Activated CD4-positive, alpha-beta T cell treated with anti-CD3 and anti-CD28 coated beads, Interleukin-2, amount 50 U/mL, for 1 hour (primary cell): ENCODE measurements around the gene SRSF3.

Experiments used
- DNase-seq: peaks from one replicate; pipeline ENCODE4 v3.0.0-alpha.2; 2020

Gene SRSF3

DNA sequence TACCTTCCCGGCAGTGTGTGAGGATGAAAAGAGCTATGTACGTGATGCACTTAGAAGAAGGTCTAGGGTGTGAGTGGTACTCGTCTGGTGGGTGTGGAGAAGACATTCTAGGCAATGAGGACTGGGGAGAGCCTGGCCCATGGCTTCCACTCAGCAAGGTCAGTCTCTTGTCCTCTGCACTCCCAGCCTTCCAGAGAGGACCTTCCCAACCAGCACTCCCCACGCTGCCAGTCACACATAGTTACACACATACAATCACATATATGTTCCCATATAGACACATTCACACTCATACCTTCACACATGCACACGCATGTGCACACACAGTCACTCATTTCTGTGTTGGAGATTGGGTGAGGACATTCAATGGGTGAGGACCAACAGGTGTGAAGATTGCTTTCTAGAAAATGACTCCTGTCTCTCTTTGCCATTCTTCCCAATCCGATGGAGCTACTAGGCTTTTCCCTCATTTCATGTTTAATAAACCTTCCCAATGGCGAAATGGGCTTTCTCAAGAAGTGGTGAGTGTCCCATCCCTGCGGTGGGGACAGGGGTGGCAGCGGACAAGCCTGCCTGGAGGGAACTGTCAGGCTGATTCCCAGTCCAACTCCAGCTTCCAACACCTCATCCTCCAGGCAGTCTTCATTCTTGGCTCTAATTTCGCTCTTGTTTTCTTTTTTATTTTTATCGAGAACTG, 30.4 kb downstream of the SRSF3 start:
- DNase-seq = no peak

DNA sequence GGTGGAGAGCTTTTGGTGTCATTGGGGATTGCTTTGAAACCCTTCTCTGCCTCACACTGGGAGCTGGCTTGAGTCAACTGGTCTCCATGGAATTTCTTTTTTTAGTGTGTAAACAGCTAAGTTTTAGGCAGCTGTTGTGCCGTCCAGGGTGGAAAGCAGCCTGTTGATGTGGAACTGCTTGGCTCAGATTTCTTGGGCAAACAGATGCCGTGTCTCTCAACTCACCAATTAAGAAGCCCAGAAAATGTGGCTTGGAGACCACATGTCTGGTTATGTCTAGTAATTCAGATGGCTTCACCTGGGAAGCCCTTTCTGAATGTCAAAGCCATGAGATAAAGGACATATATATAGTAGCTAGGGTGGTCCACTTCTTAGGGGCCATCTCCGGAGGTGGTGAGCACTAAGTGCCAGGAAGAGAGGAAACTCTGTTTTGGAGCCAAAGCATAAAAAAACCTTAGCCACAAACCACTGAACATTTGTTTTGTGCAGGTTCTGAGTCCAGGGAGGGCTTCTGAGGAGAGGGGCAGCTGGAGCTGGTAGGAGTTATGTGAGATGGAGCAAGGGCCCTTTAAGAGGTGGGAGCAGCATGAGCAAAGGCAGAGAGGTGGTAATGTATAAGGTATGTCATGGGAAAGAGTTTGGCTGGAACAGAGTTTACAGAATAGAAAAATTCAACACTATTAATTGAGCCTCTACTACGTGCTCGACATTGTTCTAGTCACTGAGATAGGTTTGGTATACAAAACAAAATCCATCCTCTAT, 31.2 kb downstream of the SRSF3 start:
- no peak for DNase-seq

DNA sequence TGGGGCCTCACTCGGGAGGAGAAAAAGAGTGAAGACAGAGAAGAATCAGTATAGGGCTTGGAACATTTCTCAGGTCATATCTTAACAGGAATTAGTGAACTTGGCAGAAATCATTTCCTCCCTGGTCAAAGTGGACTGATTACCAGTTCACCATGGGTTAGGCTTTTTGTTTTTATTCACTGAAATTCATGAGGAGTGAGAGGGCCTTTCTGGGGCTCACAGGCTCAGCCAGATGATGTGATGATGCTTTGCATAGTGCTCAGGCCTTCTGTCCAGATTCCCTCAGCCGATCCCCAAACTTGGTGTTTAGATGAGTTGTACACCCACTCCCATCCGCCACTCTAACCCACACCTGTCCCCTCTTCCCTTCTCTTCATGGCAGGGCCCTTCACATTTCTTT, 32.5 kb downstream of the SRSF3 start:
- no peak for DNase-seq

DNA sequence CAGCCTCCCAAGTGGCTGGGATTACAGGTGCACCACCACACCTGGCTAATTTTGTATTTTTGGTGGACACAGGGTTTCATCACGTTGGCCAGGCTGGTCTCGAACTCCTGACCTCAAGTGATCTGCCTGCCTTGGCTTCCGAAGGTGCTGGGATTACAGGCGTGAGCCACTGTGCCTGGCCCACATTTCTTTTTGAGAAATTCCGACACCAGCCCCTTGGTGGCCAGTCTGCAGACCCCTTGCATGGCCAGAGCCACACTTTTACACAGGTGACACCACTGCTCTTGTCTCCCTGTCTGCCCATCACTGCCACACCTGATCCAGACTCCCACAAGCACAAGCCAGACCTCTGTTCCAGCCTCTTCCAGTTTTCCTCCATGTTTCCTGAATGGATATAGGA, 33.0 kb downstream of the SRSF3 start:
- DNase-seq = no peak

DNA sequence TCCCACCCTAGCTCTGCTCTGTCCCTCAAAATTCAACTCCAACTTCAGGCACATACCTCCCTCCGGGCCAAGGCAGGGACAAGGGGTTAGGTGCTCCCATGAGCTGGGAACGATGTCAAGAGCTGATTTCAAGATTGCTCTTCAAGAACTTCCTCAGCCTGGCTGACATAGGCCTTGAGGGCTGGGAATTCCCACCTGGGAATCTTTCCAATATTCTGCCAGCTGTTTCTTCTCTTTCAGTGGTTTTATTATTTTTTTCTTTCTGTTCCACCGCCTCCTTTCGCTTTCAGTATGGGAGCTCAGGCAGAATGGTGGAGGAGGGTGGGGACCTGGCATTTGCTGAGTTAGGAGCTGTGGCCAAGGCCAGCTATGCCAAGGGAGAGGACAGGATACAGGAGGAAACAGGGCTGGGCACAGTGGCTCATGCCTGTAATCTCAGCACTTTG, 33.7 kb downstream of the SRSF3 start:
- DNase-seq = no peak

DNA sequence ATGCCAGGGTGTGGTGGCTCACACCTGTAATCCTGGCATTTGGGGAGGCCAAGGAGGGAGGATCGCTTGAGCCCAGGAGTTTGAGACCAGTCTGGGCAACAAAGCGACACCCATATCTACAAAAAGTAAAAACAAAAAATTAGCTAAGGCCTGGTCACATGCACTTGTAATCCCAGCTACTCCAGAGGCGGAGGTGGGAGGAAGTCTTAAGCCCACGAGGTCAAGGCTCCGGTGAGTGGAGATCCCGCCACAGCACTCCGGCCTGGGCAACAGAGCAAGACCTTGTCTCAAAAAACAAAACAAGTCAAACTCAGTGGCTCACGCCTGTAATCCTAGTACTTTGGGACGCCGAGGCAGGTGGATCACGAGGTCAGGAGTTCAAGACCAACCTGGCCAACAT, 35.6 kb downstream of the SRSF3 start:
- no peak for DNase-seq

DNA sequence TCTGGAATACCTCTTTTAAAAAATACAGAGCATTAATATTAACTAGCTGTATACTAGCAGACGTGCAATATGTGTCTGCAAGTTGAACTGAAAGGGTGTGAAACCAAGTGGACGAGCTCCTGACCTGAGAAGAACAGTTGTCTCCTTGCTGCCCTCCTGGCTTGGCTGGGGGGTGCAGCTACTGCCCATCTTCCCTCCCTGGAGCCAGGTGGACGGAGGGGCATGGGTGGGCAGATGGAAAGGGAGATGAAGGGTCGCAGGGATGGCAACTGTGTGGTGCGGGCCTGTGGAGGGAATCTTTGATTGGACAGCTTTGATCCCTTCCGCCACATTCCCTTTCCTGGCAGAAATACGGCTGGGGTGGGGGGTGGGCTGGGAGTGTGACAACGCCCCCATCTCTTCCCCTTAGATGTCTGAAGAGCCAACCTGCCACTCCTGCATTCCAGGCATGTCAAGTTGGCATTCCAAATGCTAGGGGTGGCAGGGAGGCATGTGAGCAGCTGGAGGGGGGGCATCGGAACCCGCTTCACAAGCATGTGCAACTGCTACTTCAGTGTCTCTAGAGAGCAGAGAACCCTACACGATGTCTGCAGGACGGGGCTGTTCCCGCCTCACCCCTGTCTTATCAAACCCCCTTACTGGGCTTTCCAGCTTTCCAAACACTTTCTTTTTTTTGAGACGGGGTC, 37.3 kb downstream of the SRSF3 start:
- no peak for DNase-seq

DNA sequence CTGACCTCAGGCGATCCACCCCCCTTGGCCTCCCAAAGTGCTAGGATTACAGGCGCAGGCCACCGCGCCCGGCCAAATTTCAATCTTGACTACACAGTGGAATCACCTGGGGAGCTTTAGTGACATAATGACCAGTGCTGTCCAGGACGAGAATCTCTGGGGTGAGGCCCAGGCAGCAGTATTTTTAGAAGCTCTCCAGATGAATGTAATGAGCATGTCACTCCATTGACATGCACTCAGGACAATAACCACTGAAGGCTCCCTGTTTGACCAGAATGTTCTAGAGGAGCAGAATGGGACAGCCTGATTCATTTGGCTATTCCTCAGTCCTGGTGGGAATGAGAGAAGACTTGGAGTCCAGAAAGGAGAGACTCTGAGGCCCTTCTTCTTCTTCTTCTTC, 39.2 kb downstream of the SRSF3 start:
- no peak for DNase-seq

DNA sequence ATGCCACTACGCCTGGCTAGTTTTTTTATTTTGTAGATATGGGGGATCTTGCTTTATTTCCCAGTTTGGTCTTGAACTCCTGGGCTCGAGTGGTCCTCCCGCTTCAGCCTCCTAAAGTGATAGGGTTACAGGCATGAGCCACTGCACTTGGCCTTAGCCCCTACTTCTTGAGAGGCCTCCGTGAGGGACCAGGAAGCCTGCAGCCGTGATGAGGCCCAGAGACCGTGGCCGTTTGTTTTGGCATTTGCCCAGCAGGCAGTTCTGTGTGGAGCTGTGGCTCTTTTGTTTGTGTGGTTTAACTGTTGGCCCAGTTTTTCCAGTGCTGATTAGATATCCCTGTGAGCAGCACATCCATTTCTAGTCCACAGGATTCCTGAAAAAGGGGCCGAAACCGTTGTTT, 39.8 kb downstream of the SRSF3 start:
- no peak for DNase-seq

DNA sequence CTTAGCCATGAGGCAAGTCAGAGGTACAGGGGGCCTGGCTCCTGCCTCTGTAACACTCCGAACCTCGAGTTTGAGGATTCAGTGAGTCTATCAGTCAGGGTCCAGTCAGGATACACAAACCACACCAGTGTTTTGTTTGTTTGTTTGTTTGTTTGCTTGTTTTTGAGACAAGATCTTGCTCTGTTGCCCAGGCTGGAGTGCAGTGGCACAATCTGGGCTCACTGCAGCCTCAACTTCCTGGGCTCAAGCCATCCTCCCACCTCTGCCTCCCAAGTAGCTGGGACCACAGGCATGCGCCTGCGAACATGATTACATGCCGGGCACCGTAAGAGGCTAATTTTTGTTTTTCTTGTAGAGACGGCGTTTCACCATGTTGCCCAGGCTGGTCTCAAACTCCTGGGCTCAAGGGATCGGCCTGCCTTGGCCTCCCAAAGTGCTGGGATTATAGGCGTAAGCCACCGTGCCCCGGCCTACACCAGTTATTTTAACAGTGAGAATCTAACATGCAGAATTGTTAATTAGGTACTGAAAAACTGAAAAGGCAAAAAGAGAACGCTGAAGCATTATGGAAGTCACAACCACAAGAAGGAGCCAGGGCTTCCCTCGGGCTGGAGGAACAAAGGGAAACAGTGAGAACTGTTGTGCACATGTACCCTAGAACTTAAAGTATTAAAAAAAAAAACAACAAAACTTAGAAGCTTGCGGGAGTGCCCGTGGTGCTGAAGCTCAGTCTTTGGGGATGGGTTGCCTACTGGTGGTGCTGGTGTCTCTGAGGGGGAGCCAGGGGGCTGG, 40.4 kb downstream of the SRSF3 start:
- DNase-seq = no peak

DNA sequence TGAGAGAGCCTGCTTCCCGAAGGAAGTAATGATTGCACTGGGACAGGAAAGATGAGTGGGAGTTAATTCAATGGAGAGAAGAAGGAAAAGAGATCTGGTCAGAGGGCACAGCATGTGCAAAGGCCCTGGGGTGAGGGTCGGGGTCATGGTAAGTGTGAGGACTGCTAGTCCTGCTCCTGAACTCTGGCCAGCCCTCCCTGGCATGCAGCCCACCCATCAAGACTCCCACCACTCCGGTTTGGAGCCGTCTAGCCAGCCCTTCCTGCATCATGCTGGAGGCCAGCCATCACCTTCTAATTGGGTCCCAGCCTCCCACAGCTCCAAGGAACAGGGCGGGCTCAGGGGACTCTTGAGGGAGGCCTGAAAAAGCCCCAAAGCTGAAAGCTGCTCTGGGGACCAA, 42.1 kb downstream of the SRSF3 start:
- DNase-seq = no peak

DNA sequence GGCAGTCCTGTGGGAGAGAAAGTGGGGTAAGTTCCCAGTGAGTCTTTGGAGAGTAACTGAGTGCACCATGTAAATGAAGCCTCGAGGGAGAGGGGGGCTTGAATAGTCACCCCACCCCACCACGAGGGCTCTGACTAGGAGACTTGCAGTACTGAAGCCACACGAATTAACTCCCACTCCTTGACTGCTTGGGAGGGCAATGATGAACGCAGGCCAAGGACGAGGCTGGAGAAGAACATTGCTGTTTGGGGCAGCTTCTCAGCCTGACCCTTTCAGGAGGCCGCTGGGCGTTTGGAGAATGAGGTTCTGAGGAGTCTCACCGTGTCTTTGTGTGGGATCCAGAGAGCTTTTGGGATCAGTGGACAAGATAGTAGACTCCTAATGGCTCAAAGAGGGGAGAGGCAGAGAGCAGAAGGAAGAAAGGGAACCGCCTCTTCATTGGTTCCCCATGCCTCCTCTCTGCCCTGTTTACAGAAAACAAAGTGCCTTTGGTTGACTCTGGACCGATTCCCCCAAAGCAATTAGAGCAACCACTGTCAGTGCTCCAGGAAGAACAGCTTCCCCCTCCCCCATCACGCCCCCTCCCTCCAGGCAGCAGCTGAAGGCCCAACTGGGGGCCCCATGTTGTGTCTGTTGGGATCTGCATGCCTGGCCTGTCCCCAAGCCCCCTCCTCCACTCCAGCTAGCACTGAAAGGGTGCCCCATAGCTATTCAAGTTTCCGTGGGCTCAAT, 42.7 kb downstream of the SRSF3 start:
- DNase-seq = no peak

DNA sequence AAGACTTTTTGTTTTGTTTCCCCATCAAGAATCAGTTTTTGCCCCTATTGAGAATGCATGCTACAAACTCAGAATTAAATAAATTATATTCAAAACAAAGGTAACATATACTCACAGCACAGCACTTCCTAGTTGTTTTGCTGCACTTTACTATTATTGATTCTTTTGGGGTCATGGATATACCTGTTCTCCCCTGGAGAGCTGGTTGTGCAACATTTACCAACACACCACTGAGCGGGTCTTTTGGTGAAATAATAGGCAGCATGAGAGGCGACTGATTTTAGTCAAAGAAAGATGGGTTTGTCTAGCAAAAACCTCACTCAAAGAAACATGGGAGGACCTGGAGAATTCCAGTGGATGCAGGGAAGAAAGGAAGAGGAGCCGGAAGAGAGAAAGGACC, 44.4 kb downstream of the SRSF3 start:
- DNase-seq = no peak

DNA sequence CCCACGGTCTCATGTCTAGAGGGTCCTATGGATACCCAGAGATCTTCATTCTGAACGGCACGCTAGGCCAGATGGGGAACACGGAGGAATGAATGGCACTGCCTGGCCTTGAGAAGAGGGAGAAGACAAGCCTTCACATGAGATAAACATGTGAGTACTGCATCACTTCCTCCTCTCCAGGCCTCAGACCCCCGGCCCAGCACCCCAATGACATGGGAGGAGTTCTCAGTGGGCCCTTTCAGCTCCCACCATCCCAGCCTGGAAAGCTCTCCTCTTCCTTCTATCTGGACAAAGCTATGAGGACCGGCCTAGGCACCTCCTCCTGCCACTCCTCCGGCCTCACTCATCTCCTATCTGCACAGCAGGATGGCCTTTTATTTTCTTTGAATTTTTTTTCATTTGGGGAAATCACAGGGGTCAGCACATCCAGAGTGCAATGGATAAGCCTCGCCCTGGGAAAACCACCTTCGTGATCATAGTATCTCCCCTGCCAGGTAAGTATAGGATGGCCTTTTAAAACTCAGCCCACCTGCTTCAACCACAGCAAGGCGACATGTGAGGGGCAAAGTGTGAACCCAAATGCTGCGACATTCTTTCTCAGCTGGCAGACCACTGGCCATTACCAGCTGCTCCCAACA, 45.1 kb downstream of the SRSF3 start:
- DNase-seq = no peak

DNA sequence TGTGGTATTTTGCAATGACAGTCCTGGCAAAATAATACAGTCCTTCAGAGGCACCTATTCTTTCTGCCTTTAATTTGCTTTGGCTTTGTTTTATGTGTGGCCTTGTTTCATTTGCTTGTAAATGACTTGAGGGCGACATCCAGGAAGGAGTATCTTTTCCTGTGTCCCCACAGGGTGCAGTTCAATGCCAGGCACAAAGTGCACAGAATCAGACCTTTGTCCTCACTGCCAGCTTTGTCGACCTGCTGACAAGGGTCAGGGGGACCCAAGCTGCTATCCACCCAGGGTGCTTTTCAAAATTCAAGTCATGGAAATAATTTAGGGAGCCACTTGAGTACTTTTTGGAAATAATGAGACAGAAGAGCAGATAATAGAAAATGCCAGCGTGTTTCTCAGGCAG, 47.4 kb downstream of the SRSF3 start:
- no peak for DNase-seq

DNA sequence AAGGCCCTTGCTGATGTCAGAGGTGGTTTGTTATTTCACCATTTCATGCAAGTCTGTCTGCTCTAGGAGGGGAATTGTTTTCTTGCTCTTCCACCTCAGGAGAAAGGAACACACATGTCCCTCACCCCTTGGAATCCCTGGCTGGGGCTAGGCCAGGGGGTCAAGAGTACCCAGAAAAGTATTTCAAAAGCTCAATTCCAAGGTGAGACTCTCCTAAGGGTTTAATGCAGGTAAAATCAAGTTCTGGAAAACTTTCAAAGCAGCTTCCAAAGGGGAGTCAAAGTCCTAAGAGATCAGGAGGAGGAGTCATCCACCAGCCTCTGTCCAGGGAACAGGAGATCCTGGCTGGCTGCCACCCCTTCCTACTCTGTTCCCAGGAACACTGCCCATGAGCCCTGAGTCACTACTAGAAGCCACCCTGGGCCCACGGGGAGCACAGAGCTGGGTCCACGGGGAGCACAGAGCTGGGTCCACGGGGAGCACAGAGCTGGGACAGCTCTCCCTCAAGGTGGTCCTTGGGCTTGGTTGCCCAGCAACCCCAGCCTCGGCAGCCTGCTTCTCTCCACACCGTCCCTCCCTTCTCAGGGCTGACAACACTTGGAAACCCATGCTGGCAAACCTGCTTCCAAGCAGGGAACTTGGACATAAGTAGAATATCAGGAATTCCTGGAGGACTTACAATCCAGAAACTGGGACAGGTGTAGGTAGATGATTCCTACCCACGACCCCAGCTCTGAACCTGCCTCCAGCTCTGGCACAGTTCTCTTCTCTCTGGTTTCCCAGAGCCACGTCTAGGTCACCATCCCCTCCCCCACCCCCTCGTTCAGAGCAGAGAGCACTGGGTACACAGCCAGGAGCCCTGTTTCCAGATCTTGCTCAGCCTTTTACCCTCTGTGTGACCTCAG, 49.0 kb downstream of the SRSF3 start:
- no peak for DNase-seq

DNA sequence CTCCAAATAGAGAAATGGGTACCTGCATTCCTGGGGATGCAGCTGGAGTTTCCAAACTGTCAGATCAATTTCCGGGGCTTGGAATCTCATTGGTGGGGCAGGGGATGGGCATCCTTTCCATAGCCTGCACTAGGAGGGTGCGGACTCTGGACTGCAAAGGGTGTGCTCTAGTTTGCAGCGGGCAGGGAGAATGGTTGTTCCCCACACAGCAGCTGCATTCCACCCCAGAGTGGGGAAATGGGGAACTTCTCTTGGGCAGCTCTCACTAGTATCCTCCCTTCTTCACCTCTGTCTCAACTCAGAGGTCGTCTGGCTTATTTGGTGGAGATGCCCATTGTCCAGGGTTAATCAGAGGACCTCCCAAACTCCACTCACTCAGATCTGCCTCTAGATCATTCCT, 49.8 kb downstream of the SRSF3 start:
- DNase-seq = no peak

DNA sequence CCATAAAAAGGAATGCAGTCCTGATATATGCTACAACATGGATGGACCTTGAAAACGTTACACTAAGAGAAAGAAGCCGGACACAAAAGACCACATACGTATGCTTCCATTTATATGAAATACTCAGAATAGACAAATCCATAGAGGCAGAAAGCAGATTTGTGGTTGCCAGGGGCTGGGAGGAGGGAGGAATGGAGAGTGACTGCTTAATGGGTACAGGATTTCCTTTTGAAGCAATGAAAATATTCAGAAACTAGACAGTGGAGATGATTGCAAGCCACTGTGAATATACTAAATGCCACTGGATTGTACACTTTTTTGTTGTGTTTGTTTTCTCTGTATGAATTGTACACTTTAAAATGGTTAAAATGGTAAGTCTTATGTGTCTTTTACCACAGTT, 54.9 kb downstream of the SRSF3 start:
- DNase-seq = no peak

DNA sequence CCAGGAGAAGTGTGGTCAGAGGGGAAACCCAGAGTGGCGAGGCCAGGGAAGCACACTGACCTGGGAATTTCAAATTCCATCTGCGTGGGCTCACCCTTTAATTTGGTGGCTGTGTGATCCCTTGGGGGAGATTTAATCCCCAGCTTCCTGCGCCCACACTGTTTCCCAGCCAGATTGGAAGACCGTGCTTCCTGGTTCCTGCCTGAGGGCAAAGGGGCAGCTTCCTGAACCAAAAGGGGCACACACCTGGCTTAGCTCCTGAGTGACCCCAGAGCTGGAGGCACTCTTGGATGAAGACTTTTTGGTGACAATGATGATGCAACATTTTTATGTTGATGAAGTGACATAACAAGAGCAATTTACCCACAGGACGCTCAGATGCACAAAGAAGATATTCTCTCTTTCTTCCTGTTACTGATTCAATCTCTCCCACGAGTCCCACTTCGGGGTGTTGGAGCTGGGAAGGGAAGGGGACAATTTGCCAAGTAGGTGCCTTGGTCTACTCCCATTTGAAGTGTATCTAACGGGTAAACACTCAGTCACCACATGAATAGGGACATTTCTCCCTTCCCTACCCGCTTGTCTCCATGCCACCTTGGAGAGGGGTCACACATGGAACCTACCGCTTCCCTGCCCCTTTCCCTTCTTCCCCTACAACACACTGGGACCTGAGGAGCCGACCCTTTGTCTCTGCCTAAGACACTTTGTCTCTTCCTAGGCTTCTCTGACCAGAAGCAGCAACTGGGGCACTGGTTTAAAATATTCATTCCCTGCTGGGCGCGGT, 55.7 kb downstream of the SRSF3 start:
- DNase-seq = no peak

DNA sequence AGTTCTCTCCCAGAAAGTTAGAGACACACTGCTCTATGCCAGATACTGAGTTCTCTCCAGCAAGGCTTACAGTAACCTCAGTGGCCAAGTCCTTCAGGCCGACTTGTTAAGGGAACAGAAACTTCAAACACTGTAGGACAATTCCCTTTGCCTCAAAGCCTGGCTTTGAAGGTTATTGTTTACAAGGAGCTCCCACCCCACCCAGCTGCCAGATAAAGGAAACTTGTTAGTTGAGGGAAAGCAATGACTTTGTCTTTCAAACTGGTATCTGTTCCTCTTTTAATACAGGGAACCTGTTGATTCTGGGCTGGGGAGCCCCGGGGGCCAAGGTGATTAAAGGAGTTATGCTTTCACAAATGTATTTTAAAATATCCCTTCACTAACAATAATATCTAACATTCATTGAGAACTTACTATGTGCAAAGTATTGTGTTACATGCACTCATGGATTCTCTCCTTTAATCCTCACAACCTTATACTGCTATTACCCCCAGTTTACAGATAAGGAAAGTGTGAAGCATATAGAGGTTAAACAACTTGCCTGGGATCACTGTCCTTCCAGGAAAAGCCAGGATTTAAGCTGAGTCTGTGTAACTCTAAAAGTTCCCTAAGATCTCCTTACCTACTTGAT, 56.8 kb downstream of the SRSF3 start:
- no peak for DNase-seq
